AG04450 (cell line): Measurements from ENCODE around the gene TCP1. TPM values are rescaled to one million over a fixed set of nuclear protein-coding genes. Genes with fewer than 3 reads are reported as not detected.

Source experiments
- CTCF ChIA-PET: fragments of 300-600, 350-600 bp; formaldehyde crosslinking; extraction: SDS; loops from one replicate; lab custom pipeline; 2022; ENCODE audit warnings: antibody characterized with exemption, inconsistent platforms; lab: Charles Lee
- POLR2A ChIA-PET: fragments of 350-600 bp; formaldehyde crosslinking; extraction: SDS; loops from one replicate; lab custom pipeline; 2021; ENCODE audit warnings: antibody characterized with exemption, inconsistent platforms; lab: Yijun Ruan, JAX
- DNase-seq: peaks from one replicate; pipeline ENCODE4 v3.0.0-alpha.2; 2011; ENCODE audit warnings: low read depth, low spot score
- H3K27ac ChIP-seq: one replicate; pipeline ENCODE4 v1.5.1; 2012; ENCODE audit warnings: low read depth, low read length, control low read depth
- H3K27me3 ChIP-seq: one replicate; pipeline ENCODE4 v1.6.0; 2012; ENCODE audit warnings: low read length; ENCODE audit not compliant: control insufficient read depth, insufficient read depth
- H3K4me3 ChIP-seq: 2 replicates; pipeline ENCODE4 v1.5.1; 2011; ENCODE audit warnings: mild to moderate bottlenecking, low read depth, low read length, control low read depth
- H3K9me3 ChIP-seq: 2 replicates; pipeline ENCODE4 v1.5.1; 2012; ENCODE audit warnings: low read length; ENCODE audit not compliant: control insufficient read depth, insufficient read depth
- CTCF ChIP-seq: IDR thresholded peaks from 2 replicates; pipeline ENCODE4 v1.5.1; 2011; ENCODE audit warnings: low read depth, low read length, control low read depth, inconsistent platforms
- polyA plus RNA-seq: library from polyadenylated mRNA; depleted of rRNA; stranded (reverse); fragments of >200 nt; gene quantifications from 2 replicates; pipeline ENCODE4 v1.2.3, GENCODE V29; 2011; rRNA removed
- small RNA-seq: library from RNA; depleted of rRNA; stranded (forward); fragments of <200 nt; gene quantifications from one replicate; pipeline ENCODE3, GENCODE V24; 2012; ENCODE audit warnings: low read depth; ENCODE audit not compliant: insufficient read length

TCP1 gene
- polyA plus RNA-seq, 1 experiment: 182 TPM

GRCh38 chr6:159730332-159730676 lies 59.1 kb downstream of the TCP1 start:
- ChIA-PET CTCF (interaction anchor here (1.5 kb wide), 1 partner anchor 10 kb away, joined by 7 read pairs; no protein-coding TSS in a partner anchor), POLR2A (no interaction called here)
- TF ChIP-seq CTCF: no peak
- Histone ChIP-seq H3K9me3 (no peaks in the 10 kb centered on the region; the same call in 1 of the 2 replicates), H3K4me3 (peak overlapping the region; percentile 86; the same call in 1 of the 2 replicates), H3K27ac (no peak overlapping the region), H3K27me3 (no peaks in the 10 kb centered on the region)
- DNase-seq: no peak

- H3K27ac ChIP-seq: no peak overlapping the region
- no peaks in the 10 kb centered on the region for H3K27me3 ChIP-seq
- TF ChIP-seq CTCF: no peak
- ChIA-PET POLR2A (no interaction called here), CTCF (interaction anchor here (0.9 to 1.5 kb wide), 2 partner anchors 9 to 11 kb away, joined by 4 to 7 read pairs; no protein-coding TSS in a partner anchor)
- peak overlapping the region; percentile 86 for H3K4me3 ChIP-seq
- no peaks in the 10 kb centered on the region; the same call in 1 of the 2 replicates for H3K9me3 ChIP-seq
- no peak for DNase-seq
Measured at GRCh38 chr6:159729598-159730331, 59.6 kb downstream of the TCP1 start.

GRCh38 chr6:159728531-159728964 lies 60.9 kb downstream of the TCP1 start:
- CTCF ChIA-PET: interaction anchor here (0.8 to 1.6 kb wide), 4 partner anchors 10 to 74 kb away, joined by 3 to 6 read pairs (median 4); no protein-coding TSS in a partner anchor
- no peak for TF ChIP-seq CTCF
- Histone ChIP-seq H3K9me3 (no peaks in the 10 kb centered on the region; the same call in 1 of the 2 replicates), H3K27me3 (no peaks in the 10 kb centered on the region), H3K4me3 (peak overlapping the region; percentile 86), H3K27ac (no peak overlapping the region)
- no peak for DNase-seq
- POLR2A ChIA-PET: interaction anchor here (0.7 to 1.1 kb wide), 2 partner anchors 23 to 35 kb away, joined by 3 read pairs; partner anchors contain the start of gene SOD2

Small RNA genes within 50 kb of the gene (small RNA-seq; reads per million reads assigned to genes)
- gene SNORA20 (840 reads per million, percentile 96 among the genes with 10 or more reads in this experiment), gene SNORA29 (not detected)

Other genes starting within 250 kb of the TCP1 start
- gene SOD2, start 96.4 kb downstream of the TCP1 start, polyA plus RNA-seq: 126 and 194 TPM in 2 replicates
- 38.5 and 45.7 TPM in 2 replicates for gene WTAP, start 62.1 kb downstream of the TCP1 start, polyA plus RNA-seq
- gene ACAT2, start 27.6 kb downstream of the TCP1 start, polyA plus RNA-seq: 36.9 and 39.9 TPM in 2 replicates
- gene MRPL18, start 865 bp upstream of the TCP1 start, polyA plus RNA-seq: 80.4 and 96.7 TPM in 2 replicates
- 0.11 and 0.19 TPM in 2 replicates for gene PNLDC1, start 10.7 kb upstream of the TCP1 start, polyA plus RNA-seq
- not detected in 2 replicates for gene MAS1, start 101.4 kb upstream of the TCP1 start, polyA plus RNA-seq
- gene IGF2R, start 179.5 kb upstream of the TCP1 start, polyA plus RNA-seq: 40.9 and 59.4 TPM in 2 replicates